ENCODE measurements around the gene STK32C.
"Not testable (repeated sequence)": the region's sequence is repeated elsewhere in the genome, so short reads cannot be mapped to it uniquely, and the experiment has no call there.

Gene STK32C

DNA sequence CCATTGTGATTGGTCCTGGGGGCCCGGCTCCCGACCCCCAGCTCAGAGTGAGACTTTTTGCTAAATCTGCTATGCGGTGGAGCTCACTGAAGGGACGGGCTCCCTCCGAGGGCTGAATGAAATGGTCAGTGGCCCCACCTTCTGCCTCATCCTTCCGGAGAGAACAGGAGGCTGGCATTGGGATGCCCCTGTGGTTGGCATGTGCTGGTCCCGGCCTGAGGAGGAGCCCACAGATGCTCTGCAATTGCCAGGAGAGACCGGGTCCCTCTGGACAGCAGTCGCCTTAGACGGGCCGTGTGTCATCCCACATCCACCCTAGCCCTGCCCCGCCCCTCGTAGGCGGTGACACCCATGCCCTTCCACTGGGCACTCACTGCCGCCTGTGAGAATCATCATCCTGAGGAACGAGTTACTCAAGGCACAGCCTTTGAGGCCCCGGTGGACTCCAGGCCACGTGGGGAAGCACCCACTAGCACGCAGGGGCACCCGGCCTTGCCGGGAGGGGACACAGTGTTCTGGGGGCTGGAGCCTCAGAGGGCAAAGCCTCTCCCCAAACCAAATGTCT lies 142.3 kb downstream of the STK32C start:
- H3K4me3 ChIP-seq (ENCODE audit: low read length), result no peak overlapping the region
- no peak for DNase-seq (ENCODE audit: low read depth)
- TF ChIP-seq, protein P1, sequence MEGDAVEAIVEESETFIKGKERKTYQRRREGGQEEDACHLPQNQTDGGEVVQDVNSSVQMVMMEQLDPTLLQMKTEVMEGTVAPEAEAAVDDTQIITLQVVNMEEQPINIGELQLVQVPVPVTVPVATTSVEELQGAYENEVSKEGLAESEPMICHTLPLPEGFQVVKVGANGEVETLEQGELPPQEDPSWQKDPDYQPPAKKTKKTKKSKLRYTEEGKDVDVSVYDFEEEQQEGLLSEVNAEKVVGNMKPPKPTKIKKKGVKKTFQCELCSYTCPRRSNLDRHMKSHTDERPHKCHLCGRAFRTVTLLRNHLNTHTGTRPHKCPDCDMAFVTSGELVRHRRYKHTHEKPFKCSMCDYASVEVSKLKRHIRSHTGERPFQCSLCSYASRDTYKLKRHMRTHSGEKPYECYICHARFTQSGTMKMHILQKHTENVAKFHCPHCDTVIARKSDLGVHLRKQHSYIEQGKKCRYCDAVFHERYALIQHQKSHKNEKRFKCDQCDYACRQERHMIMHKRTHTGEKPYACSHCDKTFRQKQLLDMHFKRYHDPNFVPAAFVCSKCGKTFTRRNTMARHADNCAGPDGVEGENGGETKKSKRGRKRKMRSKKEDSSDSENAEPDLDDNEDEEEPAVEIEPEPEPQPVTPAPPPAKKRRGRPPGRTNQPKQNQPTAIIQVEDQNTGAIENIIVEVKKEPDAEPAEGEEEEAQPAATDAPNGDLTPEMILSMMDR (conservative IDR thresholded peaks at IDR 0.05; ENCODE audit: low read depth, low read length), result no peak

DNA sequence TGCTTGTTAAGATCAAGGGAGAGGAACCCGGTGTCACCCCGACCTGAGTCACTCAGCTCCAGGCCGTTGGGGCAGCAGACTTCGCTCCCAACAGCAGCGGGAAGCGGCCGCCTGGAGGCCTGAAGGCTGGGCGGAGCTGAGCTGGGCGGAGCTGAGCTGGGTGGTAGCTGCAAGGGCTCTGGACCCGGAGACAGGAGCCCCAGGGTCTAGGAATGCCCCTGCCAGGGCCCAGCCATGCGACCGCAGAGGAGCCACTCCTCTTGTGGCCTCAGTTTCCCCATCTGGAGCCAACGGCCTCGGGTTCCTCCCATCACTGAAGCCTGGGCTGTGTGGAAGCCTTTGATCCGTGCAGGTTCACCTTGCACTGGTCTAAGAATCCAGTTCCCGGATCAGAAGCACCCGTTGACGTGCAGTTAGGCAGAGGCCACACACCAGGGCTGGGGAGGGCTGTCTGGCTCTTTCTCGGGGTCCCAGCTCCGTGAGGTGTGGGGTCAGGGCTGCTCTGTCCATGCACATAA lies 142.9 kb downstream of the STK32C start:
- TF ChIP-seq, protein P1 (conservative IDR thresholded peaks at IDR 0.05; ENCODE audit: low read depth, low read length), result no peak
- no peak for DNase-seq (ENCODE audit: low read depth)
- H3K4me3 ChIP-seq (ENCODE audit: low read length), result no peak overlapping the region

DNA sequence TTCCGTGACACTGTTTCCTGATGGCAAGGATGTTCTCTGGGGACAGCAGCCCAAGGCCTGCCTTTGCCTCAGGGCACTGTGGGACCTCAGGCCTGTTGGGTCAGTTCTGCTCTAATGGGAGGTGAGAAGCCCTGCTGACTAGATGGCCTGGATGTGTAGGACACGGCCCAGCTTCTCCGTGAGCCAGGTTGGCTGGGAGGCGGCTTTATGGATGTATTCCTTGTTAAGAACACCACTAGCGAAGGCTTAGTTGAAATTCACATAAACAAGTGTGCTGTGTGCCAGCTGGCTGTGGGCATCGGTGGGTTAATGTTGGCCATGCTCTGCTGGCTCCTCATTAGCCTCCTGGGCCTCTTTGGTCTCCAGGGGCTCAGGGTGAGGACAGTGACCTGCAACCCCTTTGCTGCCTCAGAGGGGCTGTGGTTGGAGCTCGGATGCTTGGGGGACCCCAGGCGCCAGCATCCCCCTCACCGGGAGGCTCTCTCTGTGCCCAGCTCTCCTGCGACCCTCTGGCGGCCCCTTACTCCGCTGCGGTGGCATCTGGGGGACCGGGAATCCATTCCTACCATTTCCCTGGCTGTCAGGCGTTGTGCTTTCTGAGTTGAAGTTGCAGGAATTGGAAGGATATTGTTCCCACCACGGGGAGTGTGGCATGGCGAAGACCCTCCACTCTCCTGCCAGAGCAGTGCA lies 143.8 kb downstream of the STK32C start:
- DNase-seq (ENCODE audit: low read depth), result no peak
- TF ChIP-seq, protein P1 (conservative IDR thresholded peaks at IDR 0.05; ENCODE audit: low read depth, low read length), result no peak
- H3K4me3 ChIP-seq (ENCODE audit: low read length), result no peak overlapping the region

DNA sequence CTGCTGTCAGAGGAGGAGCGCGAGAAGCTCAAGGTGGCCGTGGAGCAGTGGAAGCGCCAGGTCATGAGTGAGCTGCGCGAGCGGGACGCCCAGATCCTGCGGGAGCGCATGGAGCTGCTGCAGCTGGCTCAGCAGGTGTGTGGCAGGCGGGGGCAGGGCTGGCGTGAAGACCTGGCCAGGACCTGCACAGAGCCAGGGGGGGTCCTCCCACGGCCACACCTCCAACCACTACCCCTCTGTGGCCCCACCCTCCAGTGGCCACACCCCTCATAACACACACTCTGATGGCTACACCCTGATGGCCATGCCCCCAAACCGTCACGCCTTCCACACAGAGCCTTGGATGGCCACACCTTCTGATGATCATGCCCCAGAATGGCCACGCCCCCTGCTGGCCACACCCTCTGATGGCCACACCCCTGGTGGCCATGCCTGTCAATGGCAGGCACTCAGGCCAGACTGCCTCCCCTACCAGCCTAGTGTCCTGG lies 144.4 kb downstream of the STK32C start:
- no peak overlapping the region for H3K4me3 ChIP-seq (ENCODE audit: low read length)
- TF ChIP-seq, protein P1 (conservative IDR thresholded peaks at IDR 0.05; ENCODE audit: low read depth, low read length), result no peak
- DNase-seq (ENCODE audit: low read depth), result no peak

DNA sequence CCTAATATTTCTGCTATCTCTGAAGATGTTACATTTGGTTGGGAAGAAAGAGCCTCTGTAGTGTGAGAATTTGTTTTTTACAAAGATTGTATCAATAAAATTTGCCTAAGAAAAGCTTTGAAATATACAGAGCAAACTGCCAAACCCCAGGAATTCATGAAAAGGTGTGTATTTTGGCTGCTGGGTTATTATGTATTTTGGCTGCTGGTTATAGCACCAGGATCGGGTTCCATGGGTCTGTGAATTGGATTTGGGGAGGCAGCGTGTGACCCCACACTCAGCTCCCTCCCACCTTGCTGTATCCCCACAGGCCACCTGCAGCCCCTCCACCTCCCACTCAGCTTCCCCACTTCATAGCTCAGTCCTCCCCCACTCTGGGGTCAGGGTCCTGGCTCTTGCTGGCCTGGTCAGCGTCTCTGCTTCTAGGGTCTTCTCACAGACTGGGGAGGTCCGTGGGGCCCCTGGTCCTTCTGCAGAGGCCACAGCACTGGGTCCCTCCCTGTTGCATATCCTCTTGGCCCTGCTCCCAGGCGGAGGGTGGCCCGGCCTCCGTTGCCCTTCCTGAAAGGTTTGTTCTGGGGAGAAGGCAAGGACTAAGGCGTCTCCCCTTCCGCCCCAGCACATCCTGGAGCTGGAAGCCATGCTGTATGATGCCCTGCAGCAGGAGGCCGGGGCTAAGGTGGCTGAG lies 145.0 kb downstream of the STK32C start:
- H3K4me3 ChIP-seq (ENCODE audit: low read length), result no peak overlapping the region
- TF ChIP-seq, protein P1 (conservative IDR thresholded peaks at IDR 0.05; ENCODE audit: low read depth, low read length), result no peak
- no peak for DNase-seq (ENCODE audit: low read depth)

DNA sequence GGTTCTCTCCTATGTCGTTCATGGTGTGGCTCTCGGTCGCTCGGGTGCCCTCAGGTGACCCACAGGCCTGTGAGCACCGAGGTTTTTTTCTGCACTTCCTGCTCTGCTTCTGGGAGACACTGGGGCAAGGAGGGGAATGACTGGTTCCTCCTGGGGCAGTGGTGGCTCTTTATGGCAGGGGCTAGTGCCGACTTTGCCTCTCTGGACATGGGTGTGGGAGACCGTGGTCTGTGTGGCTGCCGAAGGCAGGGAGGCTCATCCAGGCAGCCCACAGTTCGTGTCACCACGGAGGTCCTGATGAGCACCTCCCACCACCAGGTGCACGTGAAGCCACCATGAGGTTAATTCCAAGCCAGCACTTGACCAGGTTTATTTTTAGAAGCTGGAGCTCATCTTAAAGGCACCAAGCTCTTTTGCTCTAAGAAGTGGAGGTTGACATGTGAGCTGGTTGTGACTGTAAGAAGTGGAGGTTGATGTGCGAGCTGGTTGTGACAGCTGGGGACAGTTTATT lies 145.7 kb downstream of the STK32C start:
- no peak overlapping the region for H3K4me3 ChIP-seq (ENCODE audit: low read length)
- no peak for DNase-seq (ENCODE audit: low read depth)
- TF ChIP-seq, protein P1 (conservative IDR thresholded peaks at IDR 0.05; ENCODE audit: low read depth, low read length), result no peak

DNA sequence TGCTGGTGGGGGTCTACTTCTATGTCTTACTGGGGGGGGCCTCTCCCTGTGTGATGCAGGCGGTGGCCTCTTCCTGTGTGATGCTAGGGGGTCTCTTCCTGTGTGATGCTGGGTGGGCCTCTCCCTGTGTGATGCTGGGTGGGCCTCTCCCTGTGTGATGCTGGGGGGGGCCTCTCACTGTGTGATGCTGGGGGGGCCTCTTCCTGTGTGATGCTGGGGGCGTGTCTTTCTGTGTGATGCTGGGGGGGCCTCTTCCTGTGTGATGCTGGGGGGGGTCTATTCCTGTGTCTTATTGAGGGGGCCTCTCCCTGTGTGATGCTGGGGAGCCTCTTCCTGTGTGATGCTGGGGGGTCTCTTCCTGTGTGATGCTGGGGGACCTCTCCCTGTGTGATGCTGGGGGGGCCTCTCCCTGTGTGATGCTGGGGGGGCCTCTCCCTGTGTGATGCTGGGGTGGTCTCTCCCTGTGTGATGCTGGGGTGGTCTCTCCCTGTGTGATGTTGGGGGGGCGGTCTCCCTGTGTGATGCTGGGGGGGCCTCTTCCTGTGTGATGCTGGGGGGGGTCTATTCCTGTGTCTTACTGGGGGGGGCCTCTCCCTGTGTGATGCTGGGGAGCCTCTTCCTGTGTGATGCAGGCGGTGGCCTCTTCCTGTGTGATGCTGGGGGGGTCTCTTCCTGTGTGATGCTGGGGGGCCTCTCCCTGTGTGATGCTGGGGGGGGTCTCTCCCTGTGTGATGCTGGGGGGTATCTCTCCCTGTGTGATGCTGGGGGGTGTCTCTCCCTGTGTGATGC lies 146.7 kb downstream of the STK32C start:
- DNase-seq (ENCODE audit: low read depth); H3K4me3 ChIP-seq (ENCODE audit: low read length): not testable (repeated sequence)

DNA sequence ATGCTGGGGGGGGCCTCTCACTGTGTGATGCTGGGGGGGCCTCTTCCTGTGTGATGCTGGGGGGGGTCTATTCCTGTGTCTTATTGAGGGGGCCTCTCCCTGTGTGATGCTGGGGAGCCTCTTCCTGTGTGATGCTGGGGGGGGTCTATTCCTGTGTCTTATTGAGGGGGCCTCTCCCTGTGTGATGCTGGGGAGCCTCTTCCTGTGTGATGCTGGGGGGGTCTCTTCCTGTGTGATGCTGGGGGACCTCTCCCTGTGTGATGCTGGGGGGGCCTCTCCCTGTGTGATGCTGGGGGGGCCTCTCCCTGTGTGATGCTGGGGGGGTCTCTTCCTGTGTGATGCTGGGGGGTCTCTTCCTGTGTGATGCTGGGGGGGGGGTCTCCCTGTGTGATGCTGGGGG lies 147.5 kb downstream of the STK32C start:
- not testable (repeated sequence) for H3K4me3 ChIP-seq (ENCODE audit: low read length); DNase-seq (ENCODE audit: low read depth)

DNA sequence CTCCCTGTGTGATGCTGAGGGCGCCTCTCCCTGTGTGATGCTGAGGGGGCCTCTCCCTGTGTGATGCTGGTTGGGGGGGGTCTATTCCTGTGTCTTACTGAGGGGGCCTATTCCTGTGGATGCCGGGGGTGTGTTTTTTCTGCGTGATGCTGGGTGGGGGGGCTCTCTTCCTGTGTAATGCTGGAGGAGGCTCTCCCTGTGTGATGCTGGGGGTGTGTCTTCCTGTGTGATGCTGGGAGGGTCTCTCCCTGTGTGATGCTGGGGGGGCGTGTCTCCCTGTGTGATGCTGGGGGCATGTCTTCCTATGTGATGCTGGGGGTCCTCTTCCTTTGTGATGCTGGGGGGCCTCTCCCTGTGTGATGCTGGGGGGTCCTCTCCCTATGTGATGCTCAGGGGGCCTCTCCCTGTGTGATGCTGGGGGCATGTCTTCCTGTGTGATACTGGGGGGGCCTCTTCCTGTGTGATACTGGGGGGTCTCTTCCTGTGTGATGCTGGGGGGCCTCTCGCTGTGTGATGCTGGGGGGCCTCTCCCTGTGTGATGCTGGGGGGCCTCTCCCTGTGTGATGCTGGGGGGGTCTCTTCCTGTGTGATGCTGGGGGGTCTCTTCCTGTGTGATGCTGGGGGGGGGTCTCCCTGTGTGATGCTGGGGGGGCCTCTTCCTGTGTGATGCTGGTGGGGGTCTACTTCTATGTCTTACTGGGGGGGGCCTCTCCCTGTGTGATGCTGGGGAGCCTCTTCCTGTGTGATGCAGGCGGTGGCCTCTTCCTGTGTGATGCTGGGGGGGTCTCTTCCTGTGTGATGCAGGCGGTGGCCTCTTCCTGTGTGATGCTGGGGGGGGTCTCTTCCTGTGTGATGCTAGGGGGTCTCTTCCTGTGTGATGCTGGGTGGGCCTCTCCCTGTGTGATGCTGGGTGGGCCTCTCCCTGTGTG lies 148.2 kb downstream of the STK32C start:
- H3K4me3 ChIP-seq (ENCODE audit: low read length); DNase-seq (ENCODE audit: low read depth): not testable (repeated sequence)

Measured in retinal pigment epithelial cell (primary cell).